HT1080 (cell line): ENCODE data around the gene AQP2. TPM values are rescaled to one million over a fixed set of nuclear protein-coding genes. Genes with fewer than 3 reads are reported as not detected.
A peak's percentile ranks its signal among the peaks of the same experiment; 100 is the strongest.

Source experiments
- DNase-seq: peaks from one replicate; pipeline ENCODE4 v3.0.0-alpha.2; 2015; ENCODE audit warnings: low read depth
- total RNA-seq: library from RNA; depleted of rRNA; stranded (reverse); fragments of >200 nt; shearing (Covaris generic); gene quantifications from 2 replicates; pipeline ENCODE4 v1.2.3, GENCODE V29; 2014

Gene AQP2
- total RNA-seq, 1 experiment from 2014 or later = not detected

- DNase-seq = no peak
Observed at GRCh38 chr12:49967777-49968250, 17.3 kb downstream of the AQP2 start.

GRCh38 chr12:49968471-49968870 lies 17.9 kb downstream of the AQP2 start:
- no peak for DNase-seq

GRCh38 chr12:49969027-49969426 lies 18.5 kb downstream of the AQP2 start:
- DNase-seq = no peak

GRCh38 chr12:49969651-49970429 lies 19.3 kb downstream of the AQP2 start:
- DNase-seq = no peak

GRCh38 chr12:49970658-49971057 lies 20.1 kb downstream of the AQP2 start:
- no peak for DNase-seq

GRCh38 chr12:49971141-49971540 lies 20.6 kb downstream of the AQP2 start:
- DNase-seq = no peak

GRCh38 chr12:49972129-49972528 lies 21.6 kb downstream of the AQP2 start:
- DNase-seq = no peak

GRCh38 chr12:49972641-49973360 lies 22.3 kb downstream of the AQP2 start, which contains the start of gene AQP6:
AQP6 (plus strand) TSS chr12:49972947; CDS start chr12:49973174, 227 bp downstream.
- no peak for DNase-seq

GRCh38 chr12:49973361-49973830 lies 22.9 kb downstream of the AQP2 start:
- DNase-seq = no peak

- no peak for DNase-seq
Observed at GRCh38 chr12:49974231-49974675, 23.7 kb downstream of the AQP2 start.

- no peak for DNase-seq
Observed at GRCh38 chr12:49974677-49975317, 24.3 kb downstream of the AQP2 start.

- no peak for DNase-seq
Observed at GRCh38 chr12:49975318-49975761, 24.8 kb downstream of the AQP2 start.

- DNase-seq = no peak
Observed at GRCh38 chr12:49976557-49976956, 26.0 kb downstream of the AQP2 start.

GRCh38 chr12:49978125-49978524 lies 27.6 kb downstream of the AQP2 start:
- DNase-seq = no peak

- DNase-seq = no peak
Observed at GRCh38 chr12:49979016-49979586, 28.6 kb downstream of the AQP2 start.

GRCh38 chr12:49979791-49980190 lies 29.3 kb downstream of the AQP2 start:
- no peak for DNase-seq

GRCh38 chr12:49980501-49981349 lies 30.2 kb downstream of the AQP2 start:
- DNase-seq = no peak

- no peak for DNase-seq
Observed at GRCh38 chr12:49982246-49983087, 31.9 kb downstream of the AQP2 start.

- DNase-seq = peak; percentile 92
Observed at GRCh38 chr12:49983892-49984291, 33.4 kb downstream of the AQP2 start.
